Hepatocyte (in vitro differentiated cells): ENCODE measurements around the gene EEF1AKMT3. TPM values are rescaled to one million over a fixed set of nuclear protein-coding genes. Genes with fewer than 3 reads are reported as not detected.
A peak's percentile ranks its signal among the peaks of the same experiment; 100 is the strongest.

Experiments
- DNase-seq: peaks from one replicate; pipeline ENCODE4 v3.0.0-alpha.2; 2016; ENCODE audit warnings: low spot score
- H2AFZ ChIP-seq: fragments of 200-600 bp; sonication (generic); 2 replicates; pipeline ENCODE4 v1.6.0; 2016; ENCODE audit warnings: antibody characterized with exemption, mild to moderate bottlenecking
- H3K27ac ChIP-seq: fragments of 200-600 bp; sonication (generic); 2 replicates; pipeline ENCODE4 v1.5.1; 2016; ENCODE audit warnings: mild to moderate bottlenecking
- H3K27me3 ChIP-seq: fragments of 200-600 bp; sonication (generic); 2 replicates; pipeline ENCODE4 v1.6.1; 2016
- H3K36me3 ChIP-seq: fragments of 200-600 bp; sonication (generic); replicated peaks from 2 replicates; pipeline ENCODE4 v1.5.1; 2016; ENCODE audit warnings: low read depth; ENCODE audit not compliant: insufficient read depth
- H3K4me1 ChIP-seq: fragments of 200-600 bp; sonication (generic); 2 replicates; pipeline ENCODE4 v1.5.1; 2016; ENCODE audit warnings: mild to moderate bottlenecking, moderate library complexity; ENCODE audit not compliant: insufficient read depth
- H3K4me2 ChIP-seq: fragments of 200-600 bp; sonication (generic); 2 replicates; pipeline ENCODE4 v1.6.0; 2016
- H3K4me3 ChIP-seq: fragments of 200-600 bp; sonication (generic); 2 replicates; pipeline ENCODE4 v1.5.1; 2016; ENCODE audit warnings: mild to moderate bottlenecking
- H3K79me2 ChIP-seq: fragments of 200-600 bp; sonication (generic); 2 replicates; pipeline ENCODE4 v1.6.0; 2017; ENCODE audit warnings: mild to moderate bottlenecking
- H3K9me2 ChIP-seq: fragments of 200-600 bp; sonication (generic); replicated peaks from 2 replicates; pipeline ENCODE4 v1.6.0; 2017; ENCODE audit warnings: mild to moderate bottlenecking; ENCODE audit not compliant: insufficient read depth
- H3K9me3 ChIP-seq: fragments of 200-600 bp; sonication (generic); 2 replicates; pipeline ENCODE4 v1.5.1; 2016; ENCODE audit warnings: low read depth, mild to moderate bottlenecking
- H4K20me1 ChIP-seq: fragments of 200-600 bp; sonication (generic); 2 replicates; pipeline ENCODE4 v1.6.0; 2016; ENCODE audit warnings: mild to moderate bottlenecking; ENCODE audit not compliant: insufficient read depth, poor library complexity, severe bottlenecking
- EZH2 ChIP-seq: fragments of 200-600 bp; sonication (generic); IDR thresholded peaks from 2 replicates; pipeline ENCODE4 v1.6.1; 2016; ENCODE audit warnings: antibody characterized with exemption, mild to moderate bottlenecking, borderline replicate concordance
- EZH2phosphoT487 ChIP-seq: fragments of 200-600 bp; sonication (generic); IDR thresholded peaks from one replicate; pipeline ENCODE4 v1.6.1; 2018; ENCODE audit warnings: antibody characterized with exemption, mild to moderate bottlenecking, low read depth, moderate library complexity; ENCODE audit not compliant: unreplicated experiment, severe bottlenecking
- WGBS: methylation state at CpG from one replicate; pipeline ENCODE4 v1.1.6; 2016; ENCODE audit warnings: low lambda C conversion rate; ENCODE audit errors: missing lambda C conversion rate; 5-methylcytosine and 5-hydroxymethylcytosine counted together
- polyA plus RNA-seq: library from polyadenylated mRNA; unstranded; fragments of >200 nt; fragmentation: Nextera tagmentation; extraction: Ambion mirVana; gene quantifications from 2 replicates; pipeline ENCODE4 v1.2.1, GENCODE V29; 2016
- total RNA-seq: library from RNA; depleted of rRNA; stranded (reverse); fragments of >200 nt; gene quantifications from 2 replicates; pipeline ENCODE4 v1.2.3, GENCODE V29; 2014
- TF ChIP-seq, protein P1 (sequence below): fragments of 200-600 bp; sonication (generic); IDR thresholded peaks from 2 replicates; pipeline ENCODE4 v1.5.1; 2016; ENCODE audit warnings: antibody characterized with exemption, mild to moderate bottlenecking; ENCODE audit not compliant: poor library complexity

EEF1AKMT3 gene
- total and polyA plus RNA-seq, 2 experiments from 2014 or later: 4.5 to 7.6 TPM

DNA sequence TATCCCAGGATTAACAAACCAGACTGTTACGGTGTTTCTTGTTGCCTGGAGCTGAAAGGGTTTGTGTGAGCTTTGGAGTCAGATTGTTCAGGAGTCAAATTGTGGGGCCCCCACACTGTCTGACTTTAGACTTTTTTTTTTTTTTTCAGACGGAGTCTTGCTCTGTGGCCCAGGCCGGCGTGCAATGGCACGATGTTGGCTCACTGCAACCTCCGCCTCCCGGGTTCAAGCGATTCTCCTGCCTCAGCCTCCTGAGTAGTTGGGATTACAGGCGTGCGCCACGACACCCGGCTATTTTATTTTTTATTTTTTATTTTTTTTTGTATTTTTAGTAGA, 11.0 kb downstream of the EEF1AKMT3 start:
- H4K20me1 ChIP-seq: peaks cover 3% of the 10 kb centered on the region
- 91% methylated on average over 12 of the region's 12 CpGs for WGBS
- peaks cover 26% of the 10 kb centered on the region for H3K79me2 ChIP-seq
- DNase-seq: no peak
- peak overlapping the region; percentile 90 for H3K4me2 ChIP-seq
- no peaks in the 10 kb centered on the region for H3K36me3 ChIP-seq
- H3K4me1 ChIP-seq: peaks cover 8% of the 10 kb centered on the region
- H3K4me3 ChIP-seq: peak overlapping the region; percentile 95
- H3K27ac ChIP-seq: peak overlapping the region; percentile 43
- H3K9me2 ChIP-seq: no peaks in the 10 kb centered on the region
- no peaks in the 10 kb centered on the region for H3K27me3 ChIP-seq
- peak overlapping the region; percentile 76 for H2AFZ ChIP-seq
- no peaks in the 10 kb centered on the region for H3K9me3 ChIP-seq
- TF ChIP-seq EZH2 (no peak), EZH2phosphoT487 (no peak)
- TF ChIP-seq, protein P1, sequence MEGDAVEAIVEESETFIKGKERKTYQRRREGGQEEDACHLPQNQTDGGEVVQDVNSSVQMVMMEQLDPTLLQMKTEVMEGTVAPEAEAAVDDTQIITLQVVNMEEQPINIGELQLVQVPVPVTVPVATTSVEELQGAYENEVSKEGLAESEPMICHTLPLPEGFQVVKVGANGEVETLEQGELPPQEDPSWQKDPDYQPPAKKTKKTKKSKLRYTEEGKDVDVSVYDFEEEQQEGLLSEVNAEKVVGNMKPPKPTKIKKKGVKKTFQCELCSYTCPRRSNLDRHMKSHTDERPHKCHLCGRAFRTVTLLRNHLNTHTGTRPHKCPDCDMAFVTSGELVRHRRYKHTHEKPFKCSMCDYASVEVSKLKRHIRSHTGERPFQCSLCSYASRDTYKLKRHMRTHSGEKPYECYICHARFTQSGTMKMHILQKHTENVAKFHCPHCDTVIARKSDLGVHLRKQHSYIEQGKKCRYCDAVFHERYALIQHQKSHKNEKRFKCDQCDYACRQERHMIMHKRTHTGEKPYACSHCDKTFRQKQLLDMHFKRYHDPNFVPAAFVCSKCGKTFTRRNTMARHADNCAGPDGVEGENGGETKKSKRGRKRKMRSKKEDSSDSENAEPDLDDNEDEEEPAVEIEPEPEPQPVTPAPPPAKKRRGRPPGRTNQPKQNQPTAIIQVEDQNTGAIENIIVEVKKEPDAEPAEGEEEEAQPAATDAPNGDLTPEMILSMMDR: no peak

- Histone ChIP-seq H3K4me1 (peaks cover 8% of the 10 kb centered on the region), H4K20me1 (peaks cover 3% of the 10 kb centered on the region), H3K9me2 (no peaks in the 10 kb centered on the region), H3K9me3 (no peaks in the 10 kb centered on the region), H3K36me3 (no peaks in the 10 kb centered on the region), H3K27me3 (no peaks in the 10 kb centered on the region), H3K4me2 (peak overlapping the region; percentile 90), H2AFZ (no peak overlapping the region), H3K79me2 (peaks cover 26% of the 10 kb centered on the region), H3K27ac (no peak overlapping the region), H3K4me3 (no peak overlapping the region)
- 94% methylated on average over 11 of the region's 11 CpGs for WGBS
- TF ChIP-seq, protein P1: no peak
- TF ChIP-seq EZH2phosphoT487: no peak
- TF ChIP-seq EZH2: no peak
- DNase-seq: no peak
These were observed 11.4 kb downstream of the EEF1AKMT3 start for GRCh38 chr12:57783861-57784260.

DNA sequence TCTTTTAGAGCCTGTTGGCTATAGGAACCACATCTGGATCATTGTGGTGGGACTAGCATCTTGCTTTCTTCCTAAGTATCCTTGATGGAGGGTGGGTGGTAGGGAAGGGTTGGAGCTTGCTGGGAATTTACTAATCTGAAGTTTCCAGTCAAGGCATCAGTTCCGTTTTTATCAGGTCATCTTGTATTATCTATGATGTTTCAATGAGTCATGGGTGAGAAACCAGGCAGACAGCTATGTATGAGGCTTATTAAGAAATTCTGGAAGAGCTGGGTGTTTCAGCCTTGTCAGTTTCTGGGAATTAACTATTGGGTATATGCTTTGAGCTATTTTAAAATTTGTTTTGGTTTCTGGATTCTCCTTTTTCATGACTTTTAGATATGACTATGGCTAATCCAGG, 21.5 kb downstream of the EEF1AKMT3 start:
- no peaks in the 10 kb centered on the region for H3K36me3 ChIP-seq
- H2AFZ ChIP-seq: no peak overlapping the region
- H3K27me3 ChIP-seq: no peaks in the 10 kb centered on the region
- no peaks in the 10 kb centered on the region for H3K9me3 ChIP-seq
- H3K4me2 ChIP-seq: no peak overlapping the region
- H3K9me2 ChIP-seq: no peaks in the 10 kb centered on the region
- no peaks in the 10 kb centered on the region for H4K20me1 ChIP-seq
- no peak for DNase-seq
- H3K4me1 ChIP-seq: no peaks in the 10 kb centered on the region
- WGBS: 50% methylated on average over 1 of the region's 1 CpG
- no peaks in the 10 kb centered on the region for H3K79me2 ChIP-seq
- peak overlapping the region; percentile 32 for H3K27ac ChIP-seq
- no peak overlapping the region for H3K4me3 ChIP-seq
- TF ChIP-seq, protein P1: no peak
- TF ChIP-seq EZH2phosphoT487 (no peak), EZH2 (no peak)

GRCh38 chr12:57795354-57795753, 22.9 kb downstream of the EEF1AKMT3 start:
- Histone ChIP-seq H3K79me2 (no peaks in the 10 kb centered on the region), H3K27me3 (no peaks in the 10 kb centered on the region), H3K4me1 (no peaks in the 10 kb centered on the region), H3K9me2 (no peaks in the 10 kb centered on the region), H3K4me2 (no peak overlapping the region), H3K27ac (no peak overlapping the region), H3K36me3 (no peaks in the 10 kb centered on the region), H3K9me3 (no peaks in the 10 kb centered on the region), H2AFZ (no peak overlapping the region), H4K20me1 (no peaks in the 10 kb centered on the region), H3K4me3 (no peak overlapping the region)
- no peak for DNase-seq
- 94% methylated on average over 6 of the region's 6 CpGs for WGBS
- TF ChIP-seq, protein P1: no peak
- TF ChIP-seq EZH2: no peak
- TF ChIP-seq EZH2phosphoT487: no peak
